NCI-H69 (cell line): ENCODE results near the gene ANXA6.

Experiments
- DNase-seq: peaks from one replicate; lab custom pipeline; 2025; lab: John Stamatoyannopoulos, UW

The ANXA6 gene

GRCh38 chr5:151100681-151101080 is 56.9 kb downstream of the ANXA6 start:
- no peak for DNase-seq

GRCh38 chr5:151098768-151099121 is 58.8 kb downstream of the ANXA6 start:
- no peak for DNase-seq

- no peak for DNase-seq
Measured at GRCh38 chr5:151097820-151098767, 59.5 kb downstream of the ANXA6 start.

- DNase-seq, result no peak
Measured at GRCh38 chr5:151097061-151097460, 60.5 kb downstream of the ANXA6 start.

GRCh38 chr5:151096001-151096373 is 61.6 kb downstream of the ANXA6 start:
- no peak for DNase-seq

GRCh38 chr5:151095341-151096000 is 62.1 kb downstream of the ANXA6 start:
- no peak for DNase-seq

GRCh38 chr5:151094852-151095245 is 62.7 kb downstream of the ANXA6 start:
- DNase-seq, result no peak

GRCh38 chr5:151094030-151094851 is 63.3 kb downstream of the ANXA6 start:
- DNase-seq, result no peak

GRCh38 chr5:151093476-151093889 is 64.1 kb downstream of the ANXA6 start:
- no peak for DNase-seq

GRCh38 chr5:151092762-151093161 is 64.8 kb downstream of the ANXA6 start:
- no peak for DNase-seq

GRCh38 chr5:151089726-151090125 is 67.9 kb downstream of the ANXA6 start:
- no peak for DNase-seq

- DNase-seq, result no peak
Measured at GRCh38 chr5:151088986-151089385, 68.6 kb downstream of the ANXA6 start.

GRCh38 chr5:151087486-151087885 is 70.1 kb downstream of the ANXA6 start:
- no peak for DNase-seq

GRCh38 chr5:151086905-151087360 is 70.6 kb downstream of the ANXA6 start:
- DNase-seq, result no peak

GRCh38 chr5:151086192-151086869 is 71.2 kb downstream of the ANXA6 start:
- DNase-seq, result no peak

GRCh38 chr5:151085517-151086041 is 72.0 kb downstream of the ANXA6 start:
- no peak for DNase-seq

GRCh38 chr5:151084363-151084762 is 73.2 kb downstream of the ANXA6 start:
- DNase-seq, result no peak

GRCh38 chr5:151083081-151083676 is 74.4 kb downstream of the ANXA6 start:
- DNase-seq, result no peak

- DNase-seq, result no peak
Measured at GRCh38 chr5:151082282-151082902, 75.2 kb downstream of the ANXA6 start.

- no peak for DNase-seq
Measured at GRCh38 chr5:151081431-151082281, 75.9 kb downstream of the ANXA6 start.
